HEK293 (cell line): Measurements from ENCODE around the gene SPOUT1.
A peak's percentile ranks its signal among the peaks of the same experiment; 100 is the strongest.

Experiments
- EGR2 ChIP-seq: fragments of 450-650 bp; formaldehyde crosslinking; IDR thresholded peaks from 2 replicates; pipeline ENCODE4 v1.5.1; 2016; ENCODE audit warnings: low read depth, missing biosample characterization, missing genetic modification characterization
- GLI4 ChIP-seq: fragments of 450-650 bp; formaldehyde crosslinking; IDR thresholded peaks from 2 replicates; pipeline ENCODE4 v1.5.1; 2016; ENCODE audit warnings: missing biosample characterization, missing genetic modification characterization
- HOXD13 ChIP-seq: sonication (generic); formaldehyde crosslinking; IDR thresholded peaks from 2 replicates; pipeline ENCODE4 v1.8.0; 2022; ENCODE audit warnings: missing genetic modification reagents, borderline replicate concordance
- KLF1 ChIP-seq: fragments of 450-650 bp; formaldehyde crosslinking; IDR thresholded peaks from 2 replicates; pipeline ENCODE4 v1.5.1; 2016; ENCODE audit warnings: missing biosample characterization, missing genetic modification characterization
- MYNN ChIP-seq: fragments of 450-650 bp; formaldehyde crosslinking; IDR thresholded peaks from 2 replicates; pipeline ENCODE4 v1.5.1; 2016; ENCODE audit warnings: missing biosample characterization, missing genetic modification characterization, borderline replicate concordance
- PATZ1 ChIP-seq: fragments of 450-650 bp; formaldehyde crosslinking; IDR thresholded peaks from 2 replicates; pipeline ENCODE4 v1.5.1; 2016; ENCODE audit warnings: missing biosample characterization, missing genetic modification characterization
- SP7 ChIP-seq: fragments of 450-650 bp; formaldehyde crosslinking; IDR thresholded peaks from 2 replicates; pipeline ENCODE4 v1.5.1; 2016; ENCODE audit warnings: missing biosample characterization, missing genetic modification characterization
- ZBTB1 ChIP-seq: fragments of 450-650 bp; formaldehyde crosslinking; IDR thresholded peaks from 2 replicates; pipeline ENCODE4 v1.5.1; 2016; ENCODE audit warnings: missing biosample characterization, missing genetic modification characterization
- ZNF138 ChIP-seq: fragments of 450-650 bp; formaldehyde crosslinking; IDR thresholded peaks from 2 replicates; pipeline ENCODE4 v1.5.1; 2016; ENCODE audit warnings: missing biosample characterization, missing genetic modification characterization, borderline replicate concordance
- ZNF148 ChIP-seq: fragments of 450-650 bp; formaldehyde crosslinking; IDR thresholded peaks from 2 replicates; pipeline ENCODE4 v1.5.0; 2017; ENCODE audit warnings: missing biosample characterization, missing genetic modification characterization, borderline replicate concordance
- ZNF175 ChIP-seq: fragments of 450-650 bp; formaldehyde crosslinking; IDR thresholded peaks from 2 replicates; pipeline ENCODE4 v1.5.1; 2016; ENCODE audit warnings: missing biosample characterization, missing genetic modification characterization
- ZNF221 ChIP-seq: fragments of 450-650 bp; formaldehyde crosslinking; IDR thresholded peaks from 2 replicates; pipeline ENCODE4 v1.5.1; 2017; ENCODE audit warnings: missing biosample characterization, missing genetic modification characterization, borderline replicate concordance
- ZNF26 ChIP-seq: fragments of 450-650 bp; formaldehyde crosslinking; IDR thresholded peaks from 2 replicates; pipeline ENCODE4 v1.5.1; 2016; ENCODE audit warnings: missing biosample characterization, missing genetic modification characterization
- ZNF280D ChIP-seq: fragments of 450-650 bp; formaldehyde crosslinking; IDR thresholded peaks from 2 replicates; pipeline ENCODE4 v1.5.1; 2016; ENCODE audit warnings: missing biosample characterization, missing genetic modification characterization
- ZNF311 ChIP-seq: fragments of 450-650 bp; formaldehyde crosslinking; IDR thresholded peaks from 2 replicates; pipeline ENCODE4 v1.5.1; 2017; ENCODE audit warnings: missing biosample characterization, missing genetic modification characterization, borderline replicate concordance
- ZNF335 ChIP-seq: fragments of 450-650 bp; formaldehyde crosslinking; conservative IDR thresholded peaks from 2 replicates; pipeline ENCODE4 v1.5.1; 2016; ENCODE audit warnings: missing biosample characterization, missing genetic modification characterization
- ZNF514 ChIP-seq: fragments of 450-650 bp; formaldehyde crosslinking; IDR thresholded peaks from 2 replicates; pipeline ENCODE4 v1.5.1; 2016; ENCODE audit warnings: missing biosample characterization, missing genetic modification characterization
- ZNF518A ChIP-seq: fragments of 450-650 bp; formaldehyde crosslinking; conservative IDR thresholded peaks from 2 replicates; pipeline ENCODE4 v1.5.1; 2016; ENCODE audit warnings: low read depth, missing biosample characterization, missing genetic modification characterization
- ZNF530 ChIP-seq: fragments of 450-650 bp; formaldehyde crosslinking; IDR thresholded peaks from 2 replicates; pipeline ENCODE4 v1.5.1; 2016; ENCODE audit warnings: low read depth, missing biosample characterization, missing genetic modification characterization
- ZNF544 ChIP-seq: fragments of 450-650 bp; formaldehyde crosslinking; IDR thresholded peaks from 2 replicates; pipeline ENCODE4 v1.5.0; 2017; ENCODE audit warnings: missing biosample characterization, missing genetic modification characterization
- ZNF555 ChIP-seq: fragments of 450-650 bp; formaldehyde crosslinking; conservative IDR thresholded peaks from 2 replicates; pipeline ENCODE4 v1.5.1; 2017; ENCODE audit warnings: missing biosample characterization, mild to moderate bottlenecking, missing genetic modification characterization, inconsistent platforms
- ZNF558 ChIP-seq: fragments of 450-650 bp; formaldehyde crosslinking; IDR thresholded peaks from 2 replicates; pipeline ENCODE4 v1.5.1; 2016; ENCODE audit warnings: missing biosample characterization, missing genetic modification characterization
- ZNF561 ChIP-seq: fragments of 450-650 bp; IDR thresholded peaks from 2 replicates; pipeline ENCODE4 v1.5.1; 2018; ENCODE audit warnings: missing biosample characterization, missing genetic modification characterization, borderline replicate concordance
- ZNF610 ChIP-seq: fragments of 450-650 bp; formaldehyde crosslinking; IDR thresholded peaks from 2 replicates; pipeline ENCODE4 v1.5.1; 2016; ENCODE audit warnings: missing biosample characterization, missing genetic modification characterization, borderline replicate concordance
- ZNF707 ChIP-seq: fragments of 450-650 bp; formaldehyde crosslinking; IDR thresholded peaks from 2 replicates; pipeline ENCODE4 v1.5.1; 2016; ENCODE audit warnings: missing biosample characterization, missing genetic modification characterization
- ZXDB ChIP-seq: fragments of 450-650 bp; formaldehyde crosslinking; IDR thresholded peaks from 2 replicates; pipeline ENCODE4 v1.5.1; 2016; ENCODE audit warnings: missing biosample characterization, missing genetic modification characterization

The SPOUT1 gene

GRCh38 chr9:128818099-128818838 lies 11.3 kb downstream of the SPOUT1 start, which contains the start of gene ENDOG (continued):
- TF ChIP-seq ZNF518A (tag by site-specific recombination): no peak
- no peak for TF ChIP-seq ZNF148 (tag by site-specific recombination)
- no peak for TF ChIP-seq HOXD13
- TF ChIP-seq ZNF221: no peak
- peak; percentile 39; the same call in 1 of the 2 replicates for TF ChIP-seq PATZ1 (tag by site-specific recombination)
- TF ChIP-seq ZNF610 (tag by site-specific recombination): peak; percentile 61; the same call in 1 of the 2 replicates
- peak; percentile 52 for TF ChIP-seq ZNF335
- no peak; the same call in none of the 2 replicates for TF ChIP-seq ZXDB (tag by site-specific recombination)
- TF ChIP-seq ZNF280D (tag by site-specific recombination): no peak
- TF ChIP-seq ZBTB1 (tag by site-specific recombination): no peak
- TF ChIP-seq GLI4 (tag by site-specific recombination): no peak
- no peak for TF ChIP-seq ZNF707 (tag by site-specific recombination)
- TF ChIP-seq ZNF561: peak; percentile 98
- TF ChIP-seq MYNN (tag by site-specific recombination): no peak
- no peak for TF ChIP-seq ZNF311 (tag by site-specific recombination)
- no peak for TF ChIP-seq ZNF558
- no peak for TF ChIP-seq ZNF138
- no peak for TF ChIP-seq ZNF175 (tag by site-specific recombination)
- TF ChIP-seq ZNF514: no peak
- TF ChIP-seq ZNF544 (tag by site-specific recombination): no peak
- TF ChIP-seq ZNF555: no peak
- TF ChIP-seq EGR2 (tag by site-specific recombination): no peak
- peak; percentile 46 for TF ChIP-seq SP7 (tag by site-specific recombination)
- TF ChIP-seq ZNF530 (tag by site-specific recombination): no peak
- TF ChIP-seq ZNF26 (tag by site-specific recombination): no peak
- TF ChIP-seq KLF1 (tag by site-specific recombination): peak; percentile 56; the same call in 1 of the 2 replicates
